Ishikawa (cell line): Measurements from ENCODE around the gene CIROP.

Experiments
- CEBPB ChIP-seq: IDR thresholded peaks from 2 replicates; pipeline ENCODE4 v1.6.1; 2012
- CREB1 ChIP-seq: IDR thresholded peaks from 2 replicates; pipeline ENCODE4 v1.6.1; 2012; ENCODE audit warnings: low read depth
- EGR1 ChIP-seq: IDR thresholded peaks from 2 replicates; pipeline ENCODE4 v1.6.1; 2012
- EP300 ChIP-seq: IDR thresholded peaks from 2 replicates; pipeline ENCODE4 v1.6.1; 2012; ENCODE audit warnings: borderline replicate concordance
- FOXM1 ChIP-seq: IDR thresholded peaks from 2 replicates; pipeline ENCODE4 v1.6.1; 2012; ENCODE audit warnings: low read depth, borderline replicate concordance
- MAX ChIP-seq: IDR thresholded peaks from 2 replicates; pipeline ENCODE4 v1.6.1; 2012
- NFIC ChIP-seq: IDR thresholded peaks from 2 replicates; pipeline ENCODE4 v1.6.1; 2012
- RAD21 ChIP-seq: IDR thresholded peaks from 2 replicates; pipeline ENCODE4 v1.6.1; 2012; ENCODE audit warnings: low read depth
- REST ChIP-seq: IDR thresholded peaks from 2 replicates; pipeline ENCODE4 v1.6.1; 2012; ENCODE audit warnings: low read depth, mild to moderate bottlenecking
- TAF1 ChIP-seq: IDR thresholded peaks from 2 replicates; pipeline ENCODE4 v1.6.1; 2012; ENCODE audit warnings: low read depth, mild to moderate bottlenecking
- TCF12 ChIP-seq: IDR thresholded peaks from 2 replicates; pipeline ENCODE4 v1.6.1; 2012; ENCODE audit warnings: low read depth
- TEAD4 ChIP-seq: IDR thresholded peaks from 2 replicates; pipeline ENCODE4 v1.6.1; 2012
- USF1 ChIP-seq: IDR thresholded peaks from 2 replicates; pipeline ENCODE4 v1.6.1; 2012
- YY1 ChIP-seq: IDR thresholded peaks from 2 replicates; pipeline ENCODE4 v1.6.1; 2012; ENCODE audit warnings: low read depth
- ZBTB7A ChIP-seq: IDR thresholded peaks from 2 replicates; pipeline ENCODE4 v1.6.1; 2012; ENCODE audit warnings: low read depth

Gene CIROP

GRCh38 chr14:23130871-23131270 is 26.1 kb upstream of the CIROP start:
- no peak for TF ChIP-seq USF1
- TF ChIP-seq RAD21, result no peak
- TF ChIP-seq CREB1, result no peak
- no peak for TF ChIP-seq EGR1
- no peak for TF ChIP-seq TCF12
- TF ChIP-seq ZBTB7A, result no peak
- no peak for TF ChIP-seq TAF1
- TF ChIP-seq TEAD4, result no peak
- TF ChIP-seq EP300, result no peak
- TF ChIP-seq CEBPB, result no peak
- no peak for TF ChIP-seq REST
- TF ChIP-seq YY1, result no peak
- TF ChIP-seq NFIC, result no peak
- no peak for TF ChIP-seq FOXM1
- TF ChIP-seq MAX, result no peak

GRCh38 chr14:23129759-23130316 is 25.0 kb upstream of the CIROP start:
- TF ChIP-seq TCF12 (no peak), YY1 (no peak), NFIC (no peak), ZBTB7A (no peak), CEBPB (no peak), TAF1 (no peak), TEAD4 (no peak), CREB1 (no peak), RAD21 (no peak), EGR1 (no peak), USF1 (no peak), MAX (no peak), EP300 (no peak), FOXM1 (no peak), REST (no peak)

- TF ChIP-seq YY1 (no peak), REST (no peak), RAD21 (no peak), MAX (no peak), EGR1 (no peak), USF1 (no peak), TAF1 (no peak), CREB1 (no peak), CEBPB (no peak), NFIC (no peak), FOXM1 (no peak)
These were observed 24.4 kb upstream of the CIROP start for GRCh38 chr14:23128969-23129758.
